ENCODE data around the gene ANAPC16. TPM values are rescaled to one million over a fixed set of nuclear protein-coding genes. Genes with fewer than 3 reads are reported as not detected.

Gene ANAPC16
- total RNA-seq, 1 experiment from 2014 or later = 110 TPM

DNA sequence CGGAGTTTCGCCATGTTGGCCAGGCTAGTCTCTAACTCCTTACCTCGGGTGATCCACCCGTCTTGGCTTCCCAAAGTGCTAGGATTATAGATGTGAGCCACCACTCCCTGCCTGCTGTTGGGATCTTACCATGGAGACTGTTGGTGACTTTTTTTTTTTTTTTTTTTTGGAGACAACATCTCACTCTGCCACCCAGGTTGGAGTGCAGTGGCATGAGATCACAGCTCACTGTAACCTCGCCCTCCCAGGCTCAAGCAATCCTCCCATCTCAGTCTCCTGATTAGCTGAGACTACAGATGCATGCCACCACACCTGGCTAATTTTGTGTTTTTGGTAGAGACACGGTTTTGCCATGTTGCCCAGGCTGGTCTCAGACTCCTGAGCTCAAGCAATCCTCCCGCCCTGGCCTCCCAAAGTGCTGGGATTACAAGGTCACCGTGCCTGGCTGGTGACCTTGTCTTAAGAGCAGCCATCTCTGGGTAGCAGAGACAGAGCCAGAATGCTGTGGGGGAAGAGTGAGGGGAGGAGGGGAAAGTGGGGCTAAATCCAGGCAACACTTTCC is 26.0 kb downstream of the ANAPC16 start:
- Mint-ChIP-seq H3K4me3 (ENCODE audit: unreplicated experiment) (no peak overlapping the region), H3K4me1 (ENCODE audit: insufficient read depth, unreplicated experiment) (peaks cover 58% of the 10 kb centered on the region), H3K9me3 (ENCODE audit: unreplicated experiment) (no peaks in the 10 kb centered on the region), H3K36me3 (ENCODE audit: insufficient read depth, unreplicated experiment) (peaks cover 9% of the 10 kb centered on the region), H3K27me3 (ENCODE audit: insufficient read depth, unreplicated experiment) (no peaks in the 10 kb centered on the region), H3K27ac (ENCODE audit: low read depth, unreplicated experiment) (peak overlapping the region; percentile 88)
- POLR2A ChIA-PET = interaction anchor here (0.7 to 27.1 kb wide), 6 partner anchors 13 to 272 kb away, joined by 3 to 902 read pairs (median 8); partner anchors contain the start of genes ANAPC16, ASCC1 and DDIT4
- TF ChIP-seq, protein P1, sequence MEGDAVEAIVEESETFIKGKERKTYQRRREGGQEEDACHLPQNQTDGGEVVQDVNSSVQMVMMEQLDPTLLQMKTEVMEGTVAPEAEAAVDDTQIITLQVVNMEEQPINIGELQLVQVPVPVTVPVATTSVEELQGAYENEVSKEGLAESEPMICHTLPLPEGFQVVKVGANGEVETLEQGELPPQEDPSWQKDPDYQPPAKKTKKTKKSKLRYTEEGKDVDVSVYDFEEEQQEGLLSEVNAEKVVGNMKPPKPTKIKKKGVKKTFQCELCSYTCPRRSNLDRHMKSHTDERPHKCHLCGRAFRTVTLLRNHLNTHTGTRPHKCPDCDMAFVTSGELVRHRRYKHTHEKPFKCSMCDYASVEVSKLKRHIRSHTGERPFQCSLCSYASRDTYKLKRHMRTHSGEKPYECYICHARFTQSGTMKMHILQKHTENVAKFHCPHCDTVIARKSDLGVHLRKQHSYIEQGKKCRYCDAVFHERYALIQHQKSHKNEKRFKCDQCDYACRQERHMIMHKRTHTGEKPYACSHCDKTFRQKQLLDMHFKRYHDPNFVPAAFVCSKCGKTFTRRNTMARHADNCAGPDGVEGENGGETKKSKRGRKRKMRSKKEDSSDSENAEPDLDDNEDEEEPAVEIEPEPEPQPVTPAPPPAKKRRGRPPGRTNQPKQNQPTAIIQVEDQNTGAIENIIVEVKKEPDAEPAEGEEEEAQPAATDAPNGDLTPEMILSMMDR (IDR thresholded peaks at IDR 0.05; ENCODE audit: unreplicated experiment) = no peak
- DNase-seq (ENCODE audit: unreplicated experiment) = no peak
- intact Hi-C loops (cut with micrococcal nuclease) = no loop called here
- BruUV-seq (replicated peaks) = no TSS peak
- CTCF ChIA-PET = interaction anchor here (0.7 to 1.9 kb wide), 4 partner anchors 19 to 193 kb away, joined by 3 to 7 read pairs (median 4); no protein-coding TSS in a partner anchor

DNA sequence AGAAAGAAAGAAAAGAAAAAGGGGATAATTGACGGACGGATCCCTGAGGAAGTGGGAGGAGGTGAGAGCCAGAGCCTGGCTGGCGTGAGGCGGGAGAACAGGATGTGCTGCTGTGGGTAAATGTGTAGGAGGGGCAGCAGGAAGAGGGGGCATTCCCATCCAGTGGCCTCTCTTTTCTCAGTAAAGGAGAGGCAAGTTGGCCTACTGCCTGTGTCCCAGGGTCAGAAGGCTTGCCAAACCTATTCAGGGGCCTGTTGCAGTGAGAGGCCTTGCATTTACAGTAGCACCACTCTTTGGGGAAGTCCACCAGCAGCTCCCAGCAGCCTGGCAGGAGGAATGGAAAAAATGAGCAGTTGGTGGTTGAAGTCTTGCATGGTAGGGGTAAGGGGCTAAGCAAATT is 26.9 kb downstream of the ANAPC16 start:
- Mint-ChIP-seq H3K36me3 (ENCODE audit: insufficient read depth, unreplicated experiment) (peaks cover 6% of the 10 kb centered on the region), H3K4me3 (ENCODE audit: unreplicated experiment) (peak overlapping the region; percentile 42), H3K9me3 (ENCODE audit: unreplicated experiment) (no peaks in the 10 kb centered on the region), H3K4me1 (ENCODE audit: insufficient read depth, unreplicated experiment) (peaks cover 58% of the 10 kb centered on the region), H3K27ac (ENCODE audit: low read depth, unreplicated experiment) (peak overlapping the region; percentile 88), H3K27me3 (ENCODE audit: insufficient read depth, unreplicated experiment) (no peaks in the 10 kb centered on the region)
- peak; percentile 94 for DNase-seq (ENCODE audit: unreplicated experiment)
- CTCF ChIA-PET = interaction anchor here (0.7 to 1.9 kb wide), 3 partner anchors 78 to 194 kb away, joined by 3 to 7 read pairs (median 4); no protein-coding TSS in a partner anchor
- no TSS peak for BruUV-seq (replicated peaks)
- POLR2A ChIA-PET = interaction anchor here (0.6 to 27.1 kb wide), 12 partner anchors 11 to 111 kb away, joined by 3 to 902 read pairs (median 8); partner anchors contain the start of genes ANAPC16, ASCC1 and DDIT4
- intact Hi-C loops (cut with micrococcal nuclease) = no loop called here
- TF ChIP-seq, protein P1 (IDR thresholded peaks at IDR 0.05; ENCODE audit: unreplicated experiment) = no peak

DNA sequence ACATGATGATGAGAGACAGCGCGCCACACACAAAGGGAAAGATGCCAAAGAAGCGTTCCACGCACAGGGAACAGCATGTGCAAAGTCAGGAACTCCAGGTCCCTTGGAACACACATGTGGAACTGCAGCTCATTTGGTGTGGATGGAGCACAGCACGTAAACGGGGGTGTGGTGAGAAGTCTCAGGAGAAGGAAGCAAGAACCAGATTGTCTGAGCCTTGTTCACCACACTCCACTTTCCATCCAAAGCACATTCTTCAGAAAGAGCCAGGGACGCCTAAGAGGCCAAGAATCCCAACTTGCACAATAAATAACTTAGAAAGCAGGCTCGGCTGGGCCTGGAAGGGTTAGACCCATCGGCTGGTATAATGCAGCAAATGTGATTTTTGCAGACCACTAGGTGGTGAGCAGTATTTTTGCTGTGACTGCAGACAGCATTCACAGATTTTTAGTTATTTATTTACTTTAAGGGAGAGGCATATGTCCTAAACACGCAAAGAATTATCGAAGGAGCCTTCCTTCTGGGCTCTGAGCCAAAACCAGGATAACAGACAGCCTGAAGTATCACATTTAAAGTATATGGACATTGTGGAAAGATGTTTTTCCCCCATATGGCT is 28.1 kb downstream of the ANAPC16 start:
- no peaks in the 10 kb centered on the region for H3K27me3 Mint-ChIP-seq (ENCODE audit: insufficient read depth, unreplicated experiment)
- H3K27ac Mint-ChIP-seq (ENCODE audit: low read depth, unreplicated experiment) = peak overlapping the region; percentile 88
- CTCF ChIA-PET = interaction anchor here (0.9 to 1.5 kb wide), 2 partner anchors 31 to 474 kb away, joined by 3 to 5 read pairs; no protein-coding TSS in a partner anchor
- H3K9me3 Mint-ChIP-seq (ENCODE audit: unreplicated experiment) = no peaks in the 10 kb centered on the region
- H3K4me1 Mint-ChIP-seq (ENCODE audit: insufficient read depth, unreplicated experiment) = peaks cover 70% of the 10 kb centered on the region
- POLR2A ChIA-PET = interaction anchor here (0.8 to 27.1 kb wide), 21 partner anchors 9 to 351 kb away, joined by 3 to 902 read pairs (median 5); partner anchors contain the start of gene DDIT4
- peak overlapping the region; percentile 40 for H3K4me3 Mint-ChIP-seq (ENCODE audit: unreplicated experiment)
- H3K36me3 Mint-ChIP-seq (ENCODE audit: insufficient read depth, unreplicated experiment) = peaks cover 8% of the 10 kb centered on the region
- DNase-seq (ENCODE audit: unreplicated experiment) = peak; percentile 97
- TF ChIP-seq, protein P1 (IDR thresholded peaks at IDR 0.05; ENCODE audit: unreplicated experiment) = peak; percentile 42
- BruUV-seq (replicated peaks) = no TSS peak
- intact Hi-C loops (cut with micrococcal nuclease) = loop anchor here (1.0 to 2.0 kb wide), 3 partner anchors 29 to 84 kb away; partner anchors contain the start of gene DDIT4

DNA sequence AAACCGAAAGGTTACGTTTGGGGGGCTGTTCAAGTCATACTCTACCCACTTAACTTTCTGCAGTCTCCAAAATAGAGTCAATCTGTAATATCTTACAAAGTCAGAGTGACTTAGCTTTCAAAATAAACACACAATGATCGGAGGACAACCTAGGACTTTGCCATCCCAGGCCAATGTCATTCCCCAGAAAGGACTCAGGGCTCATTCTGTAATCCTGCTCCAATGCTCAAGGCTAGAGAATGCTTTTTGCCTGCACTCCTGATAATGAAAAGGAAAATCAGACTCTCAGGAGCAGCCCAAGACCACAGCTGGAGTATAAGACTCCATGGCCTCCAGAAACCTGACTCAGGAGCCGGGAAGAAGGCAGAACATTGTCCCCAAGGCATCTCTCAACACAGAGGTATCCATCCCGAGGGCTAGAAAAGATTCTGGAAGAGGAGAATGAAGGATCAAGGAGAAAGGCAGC is 28.8 kb downstream of the ANAPC16 start:
- H3K27me3 Mint-ChIP-seq (ENCODE audit: insufficient read depth, unreplicated experiment) = no peaks in the 10 kb centered on the region
- ChIA-PET CTCF (interaction anchor here (0.5 to 1.5 kb wide), 3 partner anchors 30 to 475 kb away, joined by 3 to 5 read pairs (median 3); no protein-coding TSS in a partner anchor), POLR2A (interaction anchor here (0.5 to 27.1 kb wide), 17 partner anchors 9 to 352 kb away, joined by 3 to 902 read pairs (median 4); partner anchors contain the start of genes ASCC1 and DDIT4)
- H3K4me3 Mint-ChIP-seq (ENCODE audit: unreplicated experiment) = peak overlapping the region; percentile 40
- intact Hi-C loops (cut with micrococcal nuclease) = loop anchor here (1.0 to 2.0 kb wide), 3 partner anchors 29 to 84 kb away; partner anchors contain the start of gene DDIT4
- BruUV-seq (replicated peaks) = no TSS peak
- H3K9me3 Mint-ChIP-seq (ENCODE audit: unreplicated experiment) = no peaks in the 10 kb centered on the region
- TF ChIP-seq, protein P1 (IDR thresholded peaks at IDR 0.05; ENCODE audit: unreplicated experiment) = no peak
- peaks cover 72% of the 10 kb centered on the region for H3K4me1 Mint-ChIP-seq (ENCODE audit: insufficient read depth, unreplicated experiment)
- H3K27ac Mint-ChIP-seq (ENCODE audit: low read depth, unreplicated experiment) = peak overlapping the region; percentile 88
- peaks cover 11% of the 10 kb centered on the region for H3K36me3 Mint-ChIP-seq (ENCODE audit: insufficient read depth, unreplicated experiment)
- no peak for DNase-seq (ENCODE audit: unreplicated experiment)
